Right cardiac atrium (tissue), 5 donors: Measurements from ENCODE around the gene NFXL1. TPM values are rescaled to one million over a fixed set of nuclear protein-coding genes. Genes with fewer than 3 reads are reported as not detected.

Source experiments
- ATAC-seq, 2 donors: fragments of 200-7000 bp; cut with Tn5 transposase; one replicate each; pipeline versions ENCODE4 v1.8.0 to v1.9.1; 2020; ENCODE audit warnings: moderate library complexity in 2 of 2, mild to moderate bottlenecking in 1 of 2
- DNase-seq, 3 donors: peaks; one replicate each; pipeline ENCODE4 v3.0.0-alpha.2; 2020
- H3K27ac ChIP-seq: one replicate; pipeline ENCODE4 v1.5.1; 2013; ENCODE audit warnings: mild to moderate bottlenecking, low read length, control low read depth, moderate library complexity
- H3K27me3 ChIP-seq: one replicate; pipeline ENCODE4 v1.6.1; 2013; ENCODE audit not compliant: control insufficient read depth, insufficient read depth
- H3K4me1 ChIP-seq: one replicate; pipeline ENCODE4 v1.6.1; 2013; ENCODE audit warnings: low read length; ENCODE audit not compliant: control insufficient read depth, insufficient read depth
- H3K4me3 ChIP-seq: one replicate; pipeline ENCODE4 v1.5.1; 2013; ENCODE audit warnings: low read length, control low read depth
- H3K9me3 ChIP-seq: one replicate; pipeline ENCODE4 v1.6.1; 2013; ENCODE audit warnings: low read length; ENCODE audit not compliant: control insufficient read depth
- WGBS: extraction: QIAGEN DNeasy Blood & Tissue Kit; methylation state at CpG from one replicate; pipeline ENCODE4 v1.1.7; 2013; 5-methylcytosine and 5-hydroxymethylcytosine counted together
- intact Hi-C, 4 donors: fragments of 100-400 bp; cut with DNase I; formaldehyde crosslinking; loops; one replicate each; pipeline versions ENCODE4 v1.11.0 to v1.14.0; 2022 to 2023
- polyA plus RNA-seq: library from polyadenylated mRNA; stranded (reverse); fragments of 200-250 nt; gene quantifications from one replicate; pipeline ENCODE4 v1.2.3, GENCODE V29; 2013
- total RNA-seq, 4 donors: library from RNA; stranded (reverse); fragmentation: NEBNext Ultra II Directional; extraction: Animal tissue kit (Norgen Biotek cat#: 25700); gene quantifications; one replicate each; pipeline ENCODE4 v1.2.1, GENCODE V29; 2021
- donor health status: healthy with polysubstance abuse.
- donor health status: DM: no; HTN: yes; CAD: no.
- donor health status: DM: no; HTN: no; CAD: no.
- donor health status: DM: no; HTN: yes; CAD: no; lungs with severe emphysema.
- donor health status: DM: yes; HTN: yes; CAD: no.

Gene NFXL1
- total and polyA plus RNA-seq, 5 donors, result 3.1 to 8.8 (median 6.2) TPM

GRCh38 chr4:47831026-47831679, 83.2 kb downstream of the NFXL1 start:
- Histone ChIP-seq H3K27ac (peak overlapping the region; percentile 82), H3K27me3 (no peaks in the 10 kb centered on the region), H3K4me1 (no peaks in the 10 kb centered on the region), H3K9me3 (no peaks in the 10 kb centered on the region), H3K4me3 (peak overlapping the region; percentile 43)
- intact Hi-C loops, result loop anchor here in 2 of 4 donors (10.0 kb wide), 2 partner anchors 76 to 126 kb away; no protein-coding TSS in a partner anchor
- ATAC-seq (peak; percentile 41 to 58), DNase-seq (peak in 1 of 3 donors; percentile 49)
- WGBS, result 53% methylated on average over 5 of the region's 5 CpGs

DNA sequence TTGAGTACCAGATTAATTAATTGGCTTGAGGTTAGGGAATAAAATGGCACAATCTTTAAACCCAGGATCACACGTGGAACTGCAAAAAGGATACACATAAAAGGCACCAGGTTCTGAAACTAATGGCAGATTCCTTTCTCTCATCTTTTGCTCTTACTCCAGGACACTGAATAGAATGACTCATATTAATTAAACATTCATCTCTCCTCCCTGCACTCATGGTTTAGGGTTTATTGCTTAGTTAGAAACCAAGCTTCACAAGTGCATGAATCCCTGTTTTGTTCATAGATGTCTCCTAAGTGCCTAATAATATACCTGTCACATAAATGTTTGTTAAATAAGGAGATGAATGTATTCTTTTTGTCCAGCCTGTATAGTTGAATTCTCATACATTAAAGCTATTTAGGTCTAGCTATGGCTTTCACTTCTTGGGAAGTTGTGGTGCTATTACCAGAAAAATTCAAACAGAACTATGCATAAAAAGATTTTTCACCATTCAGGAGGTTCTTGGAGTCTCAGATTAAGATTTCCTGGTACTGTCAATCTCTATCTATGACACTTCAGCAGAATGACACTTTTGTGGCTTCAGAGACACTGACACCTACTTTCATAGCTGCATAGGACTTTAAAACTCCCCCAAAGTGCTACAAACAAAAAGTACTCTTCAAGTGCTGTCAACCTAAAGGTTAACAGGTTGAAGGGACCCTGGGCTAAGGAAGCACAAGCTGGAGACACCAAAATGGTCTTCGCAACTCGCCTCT, 83.9 kb downstream of the NFXL1 start:
- H3K27me3 ChIP-seq, result no peaks in the 10 kb centered on the region
- intact Hi-C loops, result loop anchor here in 2 of 4 donors (10.0 kb wide), 2 partner anchors 76 to 126 kb away; no protein-coding TSS in a partner anchor
- peak overlapping the region; percentile 82 for H3K27ac ChIP-seq
- no peak overlapping the region for H3K4me3 ChIP-seq
- 60% methylated on average over 3 of the region's 3 CpGs for WGBS
- ATAC-seq (peak; percentile 7 to 10), DNase-seq (no peak)
- H3K9me3 ChIP-seq, result no peaks in the 10 kb centered on the region
- H3K4me1 ChIP-seq, result no peaks in the 10 kb centered on the region

DNA sequence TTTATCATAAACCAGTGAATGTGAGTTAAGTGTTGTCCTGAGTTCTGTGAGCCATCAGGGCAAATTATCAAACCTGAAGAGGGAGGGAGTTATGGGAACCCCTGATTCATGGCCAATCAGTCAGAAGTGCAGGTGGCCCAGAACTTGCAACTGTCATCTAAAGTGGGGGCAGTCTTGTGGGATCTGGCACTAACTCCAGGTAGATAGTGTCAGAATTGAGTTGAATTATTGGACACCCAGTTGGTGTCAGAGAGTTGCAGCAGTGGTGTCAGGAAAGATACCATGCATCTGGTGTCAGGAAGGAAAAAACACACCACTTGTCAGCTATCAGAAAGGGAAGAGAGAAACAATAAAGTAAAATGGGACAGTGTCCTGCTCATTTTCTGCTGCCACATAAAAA, 84.9 kb downstream of the NFXL1 start:
- ATAC-seq, result peak; percentile 51 to 72
- H3K27ac ChIP-seq, result peak overlapping the region; percentile 73

GRCh38 chr4:47827343-47828047, 86.9 kb downstream of the NFXL1 start:
- Histone ChIP-seq H3K9me3 (no peaks in the 10 kb centered on the region), H3K27ac (peak overlapping the region; percentile 30), H3K4me3 (no peak overlapping the region), H3K4me1 (no peaks in the 10 kb centered on the region), H3K27me3 (no peaks in the 10 kb centered on the region)
- WGBS, result 55% methylated on average over 2 of the region's 2 CpGs
- ATAC-seq (no peak), DNase-seq (no peak)
- intact Hi-C loops, result loop anchor here in 1 of 4 donors (10.0 kb wide), 1 partner anchor 63 kb away; no protein-coding TSS in a partner anchor

More for the DNA sequence above, 84.9 kb downstream of the NFXL1 start:
- no peaks in the 10 kb centered on the region for H3K4me1 ChIP-seq
- no peaks in the 10 kb centered on the region for H3K9me3 ChIP-seq
- H3K4me3 ChIP-seq, result no peak overlapping the region
- H3K27me3 ChIP-seq, result no peaks in the 10 kb centered on the region
- DNase-seq, result peak in 1 of 3 donors; percentile 32
- intact Hi-C loops, result loop anchor here in 1 of 4 donors (10.0 kb wide), 1 partner anchor 65 kb away; no protein-coding TSS in a partner anchor

GRCh38 chr4:47824840-47825239, 89.5 kb downstream of the NFXL1 start:
- no peak overlapping the region for H3K4me3 ChIP-seq
- intact Hi-C loops, result loop anchor here in 1 of 4 donors (10.0 kb wide), 1 partner anchor 60 kb away; no protein-coding TSS in a partner anchor

GRCh38 chr4:47819178-47819577, 95.2 kb downstream of the NFXL1 start:
- DNase-seq (no peak), ATAC-seq (no peak)
- H3K27ac ChIP-seq, result peak overlapping the region; percentile 37
- intact Hi-C loops, result no loop called here
- WGBS, result 28% methylated on average over 1 of the region's 1 CpG
- no peaks in the 10 kb centered on the region for H3K27me3 ChIP-seq
- H3K4me3 ChIP-seq, result no peak overlapping the region
- no peaks in the 10 kb centered on the region for H3K4me1 ChIP-seq
- no peaks in the 10 kb centered on the region for H3K9me3 ChIP-seq

More at GRCh38 chr4:47824840-47825239, 89.5 kb downstream of the NFXL1 start:
- H3K27me3 ChIP-seq, result no peaks in the 10 kb centered on the region
- no peaks in the 10 kb centered on the region for H3K9me3 ChIP-seq
- WGBS, result 44% methylated on average over 7 of the region's 7 CpGs
- DNase-seq, result peak; percentile 40 to 73 (median 61)
- no peaks in the 10 kb centered on the region for H3K4me1 ChIP-seq
- H3K27ac ChIP-seq, result peak overlapping the region; percentile 87
- peak; percentile 87 to 89 for ATAC-seq

DNA sequence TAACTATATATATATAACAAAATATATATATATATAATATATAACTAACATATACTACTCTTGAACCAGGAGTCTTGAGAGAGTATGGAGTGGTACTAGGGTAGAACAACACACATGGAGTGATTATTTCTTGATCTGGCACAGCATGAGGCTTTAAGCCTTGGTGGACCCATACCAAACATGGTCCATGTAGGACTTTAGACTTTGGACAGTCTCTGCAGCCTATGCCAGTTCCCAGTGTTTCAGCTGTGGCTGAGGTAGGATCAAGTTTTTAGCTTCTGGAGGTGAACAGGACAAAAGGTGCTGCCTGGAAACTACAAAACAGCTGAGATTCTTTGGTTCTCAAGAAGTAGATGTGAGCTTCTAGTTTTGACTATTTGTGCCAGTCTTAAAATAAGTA, 97.1 kb downstream of the NFXL1 start:
- Histone ChIP-seq H3K27me3 (no peaks in the 10 kb centered on the region), H3K4me3 (no peak overlapping the region), H3K9me3 (no peaks in the 10 kb centered on the region), H3K27ac (no peak overlapping the region), H3K4me1 (no peaks in the 10 kb centered on the region)
- ATAC-seq, result no peak
- no peak for DNase-seq
- intact Hi-C loops, result no loop called here

- Histone ChIP-seq H3K9me3 (no peaks in the 10 kb centered on the region), H3K4me3 (no peak overlapping the region), H3K27ac (no peak overlapping the region), H3K4me1 (no peaks in the 10 kb centered on the region), H3K27me3 (no peaks in the 10 kb centered on the region)
- ATAC-seq (no peak), DNase-seq (no peak)
- WGBS, result 82% methylated on average over 2 of the region's 2 CpGs
- intact Hi-C loops, result no loop called here
Observed at GRCh38 chr4:47816748-47817147, 97.6 kb downstream of the NFXL1 start.

DNA sequence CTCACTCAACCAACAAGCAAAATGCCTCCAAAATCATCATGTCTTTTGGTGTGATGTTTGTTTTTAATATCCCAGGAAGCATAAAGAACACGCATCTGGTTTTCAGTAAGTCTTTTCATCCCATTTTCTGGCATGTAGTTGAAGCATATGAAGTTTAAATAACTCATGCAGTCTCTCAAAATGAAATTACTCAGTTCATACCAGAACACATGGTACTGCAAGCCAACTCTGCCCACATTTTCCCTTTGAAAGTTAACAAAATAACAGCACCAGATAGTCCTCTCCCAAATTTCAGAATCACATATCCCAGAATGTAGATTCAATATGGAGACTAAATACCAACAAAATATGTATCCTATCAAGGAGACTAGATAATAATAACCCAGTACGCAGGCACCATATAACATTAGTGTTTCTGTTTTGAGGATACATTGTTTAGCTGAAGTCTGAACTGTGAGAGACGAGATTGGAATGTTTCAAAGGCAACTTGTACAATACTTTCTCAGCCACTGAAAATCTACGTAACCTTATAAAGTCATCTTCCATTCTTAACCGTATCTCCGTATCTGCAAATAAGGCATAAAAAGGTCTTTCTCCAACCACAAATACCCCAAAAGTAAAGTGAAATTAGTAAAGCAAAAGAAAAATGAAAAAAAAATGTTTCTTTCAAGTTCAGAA, 99.6 kb downstream of the NFXL1 start:
- no peak for ATAC-seq
- intact Hi-C loops, result no loop called here
- no peak overlapping the region for H3K4me3 ChIP-seq
- H3K27me3 ChIP-seq, result no peaks in the 10 kb centered on the region
- H3K9me3 ChIP-seq, result no peaks in the 10 kb centered on the region
- 64% methylated on average over 6 of the region's 6 CpGs for WGBS
- H3K4me1 ChIP-seq, result no peaks in the 10 kb centered on the region
- H3K27ac ChIP-seq, result no peak overlapping the region
- DNase-seq, result no peak

- DNase-seq, result no peak
- no peak overlapping the region for H3K4me3 ChIP-seq
- no peaks in the 10 kb centered on the region for H3K27me3 ChIP-seq
- 85% methylated on average over 3 of the region's 3 CpGs for WGBS
- H3K27ac ChIP-seq, result no peak overlapping the region
- peaks cover 1% of the 10 kb centered on the region for H3K4me1 ChIP-seq
- ATAC-seq, result no peak
- intact Hi-C loops, result no loop called here
- H3K9me3 ChIP-seq, result no peaks in the 10 kb centered on the region
Observed at GRCh38 chr4:47809654-47810203, 104.7 kb downstream of the NFXL1 start.
